Measurements from ENCODE around the gene UBN1. TPM values are rescaled to one million over a fixed set of nuclear protein-coding genes. Genes with fewer than 3 reads are reported as not detected.

The UBN1 gene
- total and polyA plus RNA-seq, 10 of the 15 experiments (the other 5 are each of a cell fraction or from before 2014, with no cell fraction given): 2.1 to 32.5 (median 13.9) TPM

DNA sequence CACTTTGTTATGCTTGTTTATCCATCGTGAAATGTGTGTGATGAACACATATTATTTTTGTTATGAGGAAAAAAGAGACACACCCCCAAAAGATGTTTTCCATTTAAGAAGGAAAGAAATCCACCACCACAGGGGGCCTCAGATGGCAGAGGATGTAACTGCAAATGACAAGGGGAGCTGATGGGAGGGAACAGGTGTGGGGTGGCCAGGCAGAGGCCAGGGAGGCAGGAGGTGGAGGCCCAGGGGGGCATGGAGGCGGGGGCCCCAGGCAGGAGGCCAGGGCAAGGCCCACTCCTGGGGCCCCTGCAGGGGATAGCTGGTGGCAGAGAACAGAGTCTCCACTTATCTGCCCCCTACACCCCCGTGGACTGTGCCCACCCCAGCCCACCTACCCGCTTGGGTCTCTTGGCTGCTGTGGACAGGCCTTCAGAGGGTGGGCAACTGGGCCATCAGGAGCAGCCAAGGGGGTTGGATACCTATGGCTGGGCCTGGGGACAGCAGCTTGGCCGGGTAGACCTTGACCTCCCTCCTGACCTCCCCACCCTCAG is 61.6 kb downstream of the UBN1 start (continued):
- TF ChIP-seq, protein P1, sequence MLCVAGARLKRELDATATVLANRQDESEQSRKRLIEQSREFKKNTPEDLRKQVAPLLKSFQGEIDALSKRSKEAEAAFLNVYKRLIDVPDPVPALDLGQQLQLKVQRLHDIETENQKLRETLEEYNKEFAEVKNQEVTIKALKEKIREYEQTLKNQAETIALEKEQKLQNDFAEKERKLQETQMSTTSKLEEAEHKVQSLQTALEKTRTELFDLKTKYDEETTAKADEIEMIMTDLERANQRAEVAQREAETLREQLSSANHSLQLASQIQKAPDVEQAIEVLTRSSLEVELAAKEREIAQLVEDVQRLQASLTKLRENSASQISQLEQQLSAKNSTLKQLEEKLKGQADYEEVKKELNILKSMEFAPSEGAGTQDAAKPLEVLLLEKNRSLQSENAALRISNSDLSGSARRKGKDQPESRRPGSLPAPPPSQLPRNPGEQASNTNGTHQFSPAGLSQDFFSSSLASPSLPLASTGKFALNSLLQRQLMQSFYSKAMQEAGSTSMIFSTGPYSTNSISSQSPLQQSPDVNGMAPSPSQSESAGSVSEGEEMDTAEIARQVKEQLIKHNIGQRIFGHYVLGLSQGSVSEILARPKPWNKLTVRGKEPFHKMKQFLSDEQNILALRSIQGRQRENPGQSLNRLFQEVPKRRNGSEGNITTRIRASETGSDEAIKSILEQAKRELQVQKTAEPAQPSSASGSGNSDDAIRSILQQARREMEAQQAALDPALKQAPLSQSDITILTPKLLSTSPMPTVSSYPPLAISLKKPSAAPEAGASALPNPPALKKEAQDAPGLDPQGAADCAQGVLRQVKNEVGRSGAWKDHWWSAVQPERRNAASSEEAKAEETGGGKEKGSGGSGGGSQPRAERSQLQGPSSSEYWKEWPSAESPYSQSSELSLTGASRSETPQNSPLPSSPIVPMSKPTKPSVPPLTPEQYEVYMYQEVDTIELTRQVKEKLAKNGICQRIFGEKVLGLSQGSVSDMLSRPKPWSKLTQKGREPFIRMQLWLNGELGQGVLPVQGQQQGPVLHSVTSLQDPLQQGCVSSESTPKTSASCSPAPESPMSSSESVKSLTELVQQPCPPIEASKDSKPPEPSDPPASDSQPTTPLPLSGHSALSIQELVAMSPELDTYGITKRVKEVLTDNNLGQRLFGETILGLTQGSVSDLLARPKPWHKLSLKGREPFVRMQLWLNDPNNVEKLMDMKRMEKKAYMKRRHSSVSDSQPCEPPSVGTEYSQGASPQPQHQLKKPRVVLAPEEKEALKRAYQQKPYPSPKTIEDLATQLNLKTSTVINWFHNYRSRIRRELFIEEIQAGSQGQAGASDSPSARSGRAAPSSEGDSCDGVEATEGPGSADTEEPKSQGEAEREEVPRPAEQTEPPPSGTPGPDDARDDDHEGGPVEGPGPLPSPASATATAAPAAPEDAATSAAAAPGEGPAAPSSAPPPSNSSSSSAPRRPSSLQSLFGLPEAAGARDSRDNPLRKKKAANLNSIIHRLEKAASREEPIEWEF (IDR thresholded peaks at IDR 0.05; ENCODE audit: insufficient replicate concordance, low read depth, low read length): no peak
- TF ChIP-seq YY1 (IDR thresholded peaks at IDR 0.05; ENCODE audit: low read depth, low read length) (no peak), SIN3A (IDR thresholded peaks at IDR 0.05; ENCODE audit: low read depth, low read length) (no peak), ZNF384 (IDR thresholded peaks at IDR 0.05; ENCODE audit: borderline replicate concordance, low read depth, low read length) (no peak), EZH2 (IDR thresholded peaks at IDR 0.05; ENCODE audit: borderline replicate concordance, control insufficient read depth, low read depth, low read length) (no peak), BRCA1 (IDR thresholded peaks at IDR 0.05; ENCODE audit: low read depth, low read length) (no peak), ATF7 (IDR thresholded peaks at IDR 0.05; ENCODE audit: low read depth) (no peak), POLR2A (IDR thresholded peaks at IDR 0.05; ENCODE audit: low read depth, low read length) (no peak)

DNA sequence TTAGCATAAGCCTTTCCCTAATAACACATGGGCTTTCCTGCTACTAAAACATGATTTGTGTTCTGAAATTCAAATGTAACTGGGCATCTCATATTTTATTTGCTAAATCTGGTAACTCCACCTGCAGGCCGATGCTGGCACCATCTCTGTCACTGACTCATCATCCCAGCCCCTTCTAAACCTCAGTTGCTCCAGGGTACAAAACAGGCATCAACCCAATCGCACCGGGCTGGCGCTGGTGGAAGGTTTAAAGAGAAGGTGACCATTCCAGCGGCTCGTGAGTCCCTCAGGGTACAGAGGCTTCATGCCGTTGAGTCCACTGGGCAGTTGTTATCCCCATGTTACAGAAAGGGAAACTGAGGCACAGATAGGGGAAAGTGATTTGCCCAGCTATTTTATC is 62.5 kb downstream of the UBN1 start:
- TF ChIP-seq BACH1 (IDR thresholded peaks at IDR 0.05; ENCODE audit: borderline replicate concordance) (no peak), CEBPB (IDR thresholded peaks at IDR 0.05; ENCODE audit: borderline replicate concordance in 1 of 2, low read depth in 2 of 2, low read length in 2 of 2) (no peak), MTA3 (IDR thresholded peaks at IDR 0.05; ENCODE audit: borderline replicate concordance, low read length) (no peak), BMI1 (IDR thresholded peaks at IDR 0.05; ENCODE audit: borderline replicate concordance) (no peak), HCFC1 (IDR thresholded peaks at IDR 0.05; ENCODE audit: low read length) (no peak), SIX5 (IDR thresholded peaks at IDR 0.05; ENCODE audit: low read depth, low read length, severe bottlenecking) (no peak), NFIC (IDR thresholded peaks at IDR 0.05; ENCODE audit: low read depth, low read length) (no peak), FOXK2 (IDR thresholded peaks at IDR 0.05) (no peak), CREM (IDR thresholded peaks at IDR 0.05; ENCODE audit: low read depth) (no peak)
- no peaks in the 10 kb centered on the region for H3K36me3 ChIP-seq (ENCODE audit: control insufficient read depth in 2 of 2, insufficient read depth in 2 of 2, low read length in 1 of 2)
- CTCF ChIA-PET: no interaction called here
- H3K27ac ChIP-seq (ENCODE audit: control insufficient read depth, insufficient read depth): no peak overlapping the region
- ATAC-seq (no peak), FAIRE-seq (no peak), DNase-seq (ENCODE audit: low read depth, low spot score) (no peak)
- SMC1A ChIA-PET (ENCODE audit: uncharacterized antibody, unreplicated experiment): no interaction called here
- POLR2A ChIA-PET: no interaction called here
- H3K27me3 ChIP-seq (replicated peaks in 1 of 2; ENCODE audit: control insufficient read depth in 2 of 2, insufficient read depth in 2 of 2, low read length in 1 of 2): no peaks in the 10 kb centered on the region
- WGBS (ENCODE audit: insufficient coverage, insufficient replicate concordance, low lambda C conversion rate, missing lambda C conversion rate): 61% methylated on average over 7 of the region's 7 CpGs
- H4K20me1 ChIP-seq (ENCODE audit: control insufficient read depth, insufficient read depth): no peaks in the 10 kb centered on the region
- no peak overlapping the region for H3K4me2 ChIP-seq (ENCODE audit: control insufficient read depth, insufficient read depth)
- no peaks in the 10 kb centered on the region for H3K9me3 ChIP-seq (replicated peaks; ENCODE audit: control insufficient read depth, insufficient read depth, low read length)
- H3K4me3 ChIP-seq: no peak overlapping the region
- H3K4me1 ChIP-seq (ENCODE audit: control insufficient read depth, insufficient read depth, low read length): no peaks in the 10 kb centered on the region
- intact Hi-C loops (cut with micrococcal nuclease; ENCODE audit: unreplicated experiment) (no loop called here), in situ Hi-C loops (cut with MboI) (no loop called here)
- BruUV-seq (replicated peaks): no TSS peak
- H3K9ac ChIP-seq (ENCODE audit: control insufficient read depth, insufficient read depth, low read length): no peak overlapping the region
- H2AFZ ChIP-seq (ENCODE audit: control insufficient read depth, low read depth, low read length): no peak overlapping the region
- no peaks in the 10 kb centered on the region for H3K79me2 ChIP-seq (ENCODE audit: control insufficient read depth, insufficient read depth, low read length)
- RAD21 ChIA-PET (ENCODE audit: unreplicated experiment): no interaction called here
